ENCODE results near the gene MESP1.

Gene MESP1

GRCh38 chr15:89772932-89773583, 22.0 kb upstream of the MESP1 start:
- TF ChIP-seq CTCF (IDR thresholded peaks at IDR 0.05; ENCODE audit: low read depth, low read length, missing control alignments): no peak
- H3K4me3 ChIP-seq (replicated peaks; ENCODE audit: low read depth, low read length): no peak overlapping the region
- DNase-seq (ENCODE audit: extremely low read depth, low read depth): no peak

- DNase-seq (ENCODE audit: extremely low read depth, low read depth): no peak
Observed at GRCh38 chr15:89770041-89770440, 19.0 kb upstream of the MESP1 start.

GRCh38 chr15:89769366-89769765, 18.3 kb upstream of the MESP1 start:
- DNase-seq (ENCODE audit: extremely low read depth, low read depth): no peak
- no peak overlapping the region for H3K4me3 ChIP-seq (replicated peaks; ENCODE audit: low read depth, low read length)
- no peak for TF ChIP-seq CTCF (IDR thresholded peaks at IDR 0.05; ENCODE audit: low read depth, low read length, missing control alignments)

More at GRCh38 chr15:89770041-89770440, 19.0 kb upstream of the MESP1 start:
- TF ChIP-seq CTCF (IDR thresholded peaks at IDR 0.05; ENCODE audit: low read depth, low read length, missing control alignments): no peak
- no peak overlapping the region for H3K4me3 ChIP-seq (replicated peaks; ENCODE audit: low read depth, low read length)

GRCh38 chr15:89768071-89768500, 17.0 kb upstream of the MESP1 start:
- no peak for TF ChIP-seq CTCF (IDR thresholded peaks at IDR 0.05; ENCODE audit: low read depth, low read length, missing control alignments)
- DNase-seq (ENCODE audit: extremely low read depth, low read depth): no peak

GRCh38 chr15:89767411-89767915, 16.4 kb upstream of the MESP1 start:
- no peak for TF ChIP-seq CTCF (IDR thresholded peaks at IDR 0.05; ENCODE audit: low read depth, low read length, missing control alignments)
- H3K4me3 ChIP-seq (replicated peaks; ENCODE audit: low read depth, low read length): no peak overlapping the region
- no peak for DNase-seq (ENCODE audit: extremely low read depth, low read depth)

More at GRCh38 chr15:89768071-89768500, 17.0 kb upstream of the MESP1 start:
- H3K4me3 ChIP-seq (replicated peaks; ENCODE audit: low read depth, low read length): no peak overlapping the region

GRCh38 chr15:89766357-89767311, 15.6 kb upstream of the MESP1 start:
- no peak for DNase-seq (ENCODE audit: extremely low read depth, low read depth)
- no peak overlapping the region for H3K4me3 ChIP-seq (replicated peaks; ENCODE audit: low read depth, low read length)
- TF ChIP-seq CTCF (IDR thresholded peaks at IDR 0.05; ENCODE audit: low read depth, low read length, missing control alignments): no peak

All from HFF-Myc (cell line).